ENCODE results near the gene LONRF3.
"Not testable (repeated sequence)": the region's sequence is repeated elsewhere in the genome, so short reads cannot be mapped to it uniquely, and the experiment has no call there.

Gene LONRF3

DNA sequence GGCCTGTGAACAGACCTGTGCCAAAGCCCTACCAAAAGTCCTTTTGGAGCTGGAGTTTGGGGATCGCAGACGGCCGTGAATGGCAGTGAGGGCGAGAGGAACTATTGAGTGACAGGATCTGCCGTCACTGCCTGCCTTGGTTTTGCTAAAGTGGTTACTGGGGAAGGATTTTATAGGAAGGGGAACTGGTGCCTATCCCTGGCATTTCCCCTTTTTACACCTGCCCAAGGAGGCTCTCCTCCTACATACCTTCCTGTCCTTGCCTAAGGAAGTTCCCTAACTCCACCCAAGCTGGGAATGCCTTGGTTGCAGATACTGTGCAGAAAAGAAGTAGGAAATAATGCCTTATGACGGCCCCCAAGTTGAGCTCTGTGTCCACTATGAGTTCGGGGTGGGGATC is 14.5 kb downstream of the LONRF3 start:
- DNase-seq (ENCODE audit: extremely low read depth, insufficient read length): no peak
- TF ChIP-seq, protein P1, sequence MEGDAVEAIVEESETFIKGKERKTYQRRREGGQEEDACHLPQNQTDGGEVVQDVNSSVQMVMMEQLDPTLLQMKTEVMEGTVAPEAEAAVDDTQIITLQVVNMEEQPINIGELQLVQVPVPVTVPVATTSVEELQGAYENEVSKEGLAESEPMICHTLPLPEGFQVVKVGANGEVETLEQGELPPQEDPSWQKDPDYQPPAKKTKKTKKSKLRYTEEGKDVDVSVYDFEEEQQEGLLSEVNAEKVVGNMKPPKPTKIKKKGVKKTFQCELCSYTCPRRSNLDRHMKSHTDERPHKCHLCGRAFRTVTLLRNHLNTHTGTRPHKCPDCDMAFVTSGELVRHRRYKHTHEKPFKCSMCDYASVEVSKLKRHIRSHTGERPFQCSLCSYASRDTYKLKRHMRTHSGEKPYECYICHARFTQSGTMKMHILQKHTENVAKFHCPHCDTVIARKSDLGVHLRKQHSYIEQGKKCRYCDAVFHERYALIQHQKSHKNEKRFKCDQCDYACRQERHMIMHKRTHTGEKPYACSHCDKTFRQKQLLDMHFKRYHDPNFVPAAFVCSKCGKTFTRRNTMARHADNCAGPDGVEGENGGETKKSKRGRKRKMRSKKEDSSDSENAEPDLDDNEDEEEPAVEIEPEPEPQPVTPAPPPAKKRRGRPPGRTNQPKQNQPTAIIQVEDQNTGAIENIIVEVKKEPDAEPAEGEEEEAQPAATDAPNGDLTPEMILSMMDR (IDR thresholded peaks at IDR 0.05; ENCODE audit: insufficient read depth, low read length, poor library complexity, severe bottlenecking): no peak

DNA sequence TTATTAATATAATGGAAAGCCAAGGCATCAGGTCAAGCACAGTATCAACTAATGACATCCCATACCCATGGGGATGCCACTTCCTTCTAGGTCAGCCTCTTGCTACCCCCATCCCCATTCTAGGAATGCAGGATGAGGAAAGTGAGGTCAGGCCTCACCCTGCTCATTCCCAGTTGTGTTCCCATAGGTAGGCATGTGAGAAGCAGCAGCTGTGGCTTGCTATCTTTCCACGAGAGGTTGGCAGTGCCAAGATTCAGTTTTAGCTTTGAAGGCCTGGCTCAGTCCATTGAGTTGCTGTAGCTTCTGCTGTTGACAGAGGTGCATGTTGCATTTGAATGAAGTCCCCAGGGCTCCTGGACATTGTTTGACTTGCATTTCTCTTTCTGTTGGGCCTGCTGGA is 15.5 kb downstream of the LONRF3 start:
- Histone ChIP-seq H3K4me3 (replicated peaks; ENCODE audit: low read depth, low read length) (no peak overlapping the region), H3K27me3 (replicated peaks; ENCODE audit: control insufficient read depth, insufficient read depth, low read length) (no peaks in the 10 kb centered on the region; the same call in 1 of the 2 replicates)
- TF ChIP-seq, protein P1 (IDR thresholded peaks at IDR 0.05; ENCODE audit: insufficient read depth, low read length, poor library complexity, severe bottlenecking): no peak

More for the DNA sequence above, 14.5 kb downstream of the LONRF3 start:
- H3K4me3 ChIP-seq (replicated peaks; ENCODE audit: low read depth, low read length): no peak overlapping the region
- no peaks in the 10 kb centered on the region for H3K36me3 ChIP-seq (ENCODE audit: control insufficient read depth, insufficient read depth, low read length)
- H3K27me3 ChIP-seq (replicated peaks; ENCODE audit: control insufficient read depth, insufficient read depth, low read length): peaks cover 2% of the 10 kb centered on the region; the same call in 1 of the 2 replicates

DNA sequence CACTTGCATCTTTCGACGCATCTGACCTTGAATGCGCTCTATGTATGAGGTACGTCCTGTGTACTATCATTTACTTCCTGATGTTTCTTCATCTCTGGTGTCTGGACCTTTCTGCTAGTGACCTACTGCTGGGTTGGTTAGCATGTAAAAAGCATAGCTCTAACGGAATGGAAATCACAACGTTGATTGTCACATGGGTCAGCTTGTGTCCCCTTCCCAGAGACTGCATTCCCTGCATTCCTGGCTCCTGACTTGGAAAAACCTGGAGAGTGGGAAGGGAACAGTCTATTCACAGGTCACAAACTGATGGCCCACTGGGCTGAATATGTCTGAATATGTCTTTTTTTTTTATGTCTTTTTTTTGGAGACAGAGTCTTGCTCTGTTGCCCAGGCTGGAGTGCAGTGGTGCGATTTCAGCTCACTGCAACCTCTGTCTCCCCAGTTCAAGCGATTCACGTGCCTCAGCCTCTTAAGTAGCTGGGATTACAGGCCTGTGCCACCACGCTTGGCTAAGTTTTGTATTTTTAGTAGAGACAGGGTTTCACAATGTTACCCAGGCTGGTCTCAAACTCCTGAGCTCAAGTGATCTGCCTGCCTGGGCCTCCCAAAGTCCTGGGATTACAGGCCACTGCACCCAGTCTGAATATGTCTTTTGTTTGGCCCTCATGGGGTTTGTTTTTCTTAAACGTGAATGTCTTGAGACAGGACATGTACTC is 16.3 kb downstream of the LONRF3 start:
- DNase-seq (ENCODE audit: extremely low read depth, insufficient read length): no peak
- Histone ChIP-seq H3K36me3 (ENCODE audit: control insufficient read depth, insufficient read depth, low read length) (no peaks in the 10 kb centered on the region), H3K4me3 (replicated peaks; ENCODE audit: low read depth, low read length) (no peak overlapping the region), H3K27me3 (replicated peaks; ENCODE audit: control insufficient read depth, insufficient read depth, low read length) (no peaks in the 10 kb centered on the region; the same call in 1 of the 2 replicates)
- TF ChIP-seq, protein P1 (IDR thresholded peaks at IDR 0.05; ENCODE audit: insufficient read depth, low read length, poor library complexity, severe bottlenecking): no peak

More for the DNA sequence above, 15.5 kb downstream of the LONRF3 start:
- H3K36me3 ChIP-seq (ENCODE audit: control insufficient read depth, insufficient read depth, low read length): no peaks in the 10 kb centered on the region
- DNase-seq (ENCODE audit: extremely low read depth, insufficient read length): no peak

DNA sequence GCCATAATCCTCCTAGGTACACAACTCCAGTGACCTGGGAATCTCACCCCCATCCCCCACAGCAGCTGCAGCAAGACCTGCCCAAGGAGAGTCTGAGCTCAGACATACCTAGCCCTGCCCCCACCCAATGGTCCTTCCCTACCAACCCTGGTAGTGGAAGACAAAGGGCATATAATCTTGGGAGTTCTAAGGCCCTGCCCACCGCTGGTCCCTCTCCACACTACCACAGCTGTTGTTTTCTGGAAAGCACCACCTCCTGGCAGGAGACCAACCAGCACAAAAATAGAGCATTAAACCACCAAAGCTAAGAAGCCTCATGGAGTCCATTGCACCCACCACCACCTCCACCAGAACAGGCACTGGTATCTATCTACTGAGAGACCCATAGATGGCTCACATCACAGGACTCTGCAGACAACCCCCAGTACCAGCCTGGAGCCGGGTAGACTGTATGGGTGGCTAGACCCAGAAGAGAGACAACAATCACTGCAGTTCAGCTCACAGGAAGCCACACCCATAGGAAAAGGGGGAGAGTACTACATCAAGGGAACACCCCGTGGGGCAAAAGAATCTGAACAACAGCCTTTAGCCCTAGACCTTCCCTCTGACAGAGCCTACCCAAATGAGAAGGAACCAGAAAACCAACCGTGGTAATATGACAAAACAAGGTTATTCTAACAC is 18.2 kb downstream of the LONRF3 start:
- H3K27me3 ChIP-seq (replicated peaks; ENCODE audit: control insufficient read depth, insufficient read depth, low read length); H3K36me3 ChIP-seq (ENCODE audit: control insufficient read depth, insufficient read depth, low read length); DNase-seq (ENCODE audit: extremely low read depth, insufficient read length); H3K4me3 ChIP-seq (replicated peaks; ENCODE audit: low read depth, low read length): not testable (repeated sequence)

DNA sequence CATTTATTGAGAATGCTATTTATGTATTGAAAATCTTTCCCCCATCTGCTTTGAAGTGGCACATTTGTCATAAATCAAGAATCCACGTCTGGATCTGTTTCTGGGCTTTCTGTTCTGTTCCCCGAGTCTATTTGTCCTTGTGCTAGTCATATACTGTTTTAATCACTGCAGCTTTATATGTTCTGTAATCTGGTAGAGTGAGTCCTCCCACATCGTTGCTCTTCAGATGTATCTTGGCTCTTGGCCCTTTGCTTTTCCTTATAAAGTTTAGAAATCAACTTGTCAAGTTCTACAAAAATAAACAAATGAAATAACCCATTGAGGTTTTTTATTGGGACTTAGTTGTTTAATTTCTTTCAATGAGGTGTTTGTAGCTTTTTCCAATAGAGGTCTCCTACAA is 29.0 kb downstream of the LONRF3 start:
- no peaks in the 10 kb centered on the region for H3K36me3 ChIP-seq (ENCODE audit: control insufficient read depth, insufficient read depth, low read length)
- no peak for DNase-seq (ENCODE audit: extremely low read depth, insufficient read length)
- TF ChIP-seq, protein P1 (IDR thresholded peaks at IDR 0.05; ENCODE audit: insufficient read depth, low read length, poor library complexity, severe bottlenecking): no peak

DNA sequence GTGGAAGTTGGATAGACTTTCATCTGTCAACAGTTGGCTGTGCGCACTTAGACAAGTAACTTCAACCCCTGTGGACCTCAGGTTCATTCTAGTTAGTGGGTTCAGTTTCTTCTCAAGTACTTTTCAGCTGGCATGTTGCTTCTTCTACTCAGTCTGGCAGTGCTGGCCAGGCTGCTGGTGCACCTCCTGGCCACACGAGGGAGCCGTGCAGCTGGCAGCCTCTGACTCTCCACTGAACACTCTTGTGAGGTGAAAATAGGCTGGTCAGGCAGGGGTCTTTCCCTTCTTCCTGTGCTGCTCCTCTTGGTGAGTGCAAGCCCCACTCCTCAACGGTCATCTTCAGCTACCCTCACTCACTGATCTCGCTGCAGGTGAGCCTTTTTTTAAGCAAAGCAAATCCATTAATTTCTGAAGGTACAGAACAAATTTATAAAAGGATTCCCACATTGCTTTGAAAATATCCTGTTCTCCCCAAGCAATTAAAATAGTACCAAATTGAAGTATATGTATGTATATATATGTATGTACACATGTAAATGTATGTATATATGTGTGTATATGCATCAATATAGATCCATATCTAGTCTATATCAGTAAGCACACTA is 30.6 kb downstream of the LONRF3 start:
- H3K27me3 ChIP-seq (replicated peaks; ENCODE audit: control insufficient read depth, insufficient read depth, low read length): no peaks in the 10 kb centered on the region; the same call in 1 of the 2 replicates
- DNase-seq (ENCODE audit: extremely low read depth, insufficient read length): peak; percentile 26
- TF ChIP-seq, protein P1 (IDR thresholded peaks at IDR 0.05; ENCODE audit: insufficient read depth, low read length, poor library complexity, severe bottlenecking): peak; percentile 99
- H3K4me3 ChIP-seq (replicated peaks; ENCODE audit: low read depth, low read length): no peak overlapping the region
- H3K36me3 ChIP-seq (ENCODE audit: control insufficient read depth, insufficient read depth, low read length): no peaks in the 10 kb centered on the region

More for the DNA sequence above, 29.0 kb downstream of the LONRF3 start:
- H3K27me3 ChIP-seq (replicated peaks; ENCODE audit: control insufficient read depth, insufficient read depth, low read length): no peaks in the 10 kb centered on the region
- H3K4me3 ChIP-seq (replicated peaks; ENCODE audit: low read depth, low read length): no peak overlapping the region
